NCI-H2081 (cell line): ENCODE data around the gene DTX2.
"Not testable (repeated sequence)": the region's sequence is repeated elsewhere in the genome, so short reads cannot be mapped to it uniquely, and the experiment has no call there.

Experiments used
- DNase-seq, 2 experiments: peaks; one replicate each; lab custom pipeline; 2025; lab: John Stamatoyannopoulos, UW

DTX2 gene

DNA sequence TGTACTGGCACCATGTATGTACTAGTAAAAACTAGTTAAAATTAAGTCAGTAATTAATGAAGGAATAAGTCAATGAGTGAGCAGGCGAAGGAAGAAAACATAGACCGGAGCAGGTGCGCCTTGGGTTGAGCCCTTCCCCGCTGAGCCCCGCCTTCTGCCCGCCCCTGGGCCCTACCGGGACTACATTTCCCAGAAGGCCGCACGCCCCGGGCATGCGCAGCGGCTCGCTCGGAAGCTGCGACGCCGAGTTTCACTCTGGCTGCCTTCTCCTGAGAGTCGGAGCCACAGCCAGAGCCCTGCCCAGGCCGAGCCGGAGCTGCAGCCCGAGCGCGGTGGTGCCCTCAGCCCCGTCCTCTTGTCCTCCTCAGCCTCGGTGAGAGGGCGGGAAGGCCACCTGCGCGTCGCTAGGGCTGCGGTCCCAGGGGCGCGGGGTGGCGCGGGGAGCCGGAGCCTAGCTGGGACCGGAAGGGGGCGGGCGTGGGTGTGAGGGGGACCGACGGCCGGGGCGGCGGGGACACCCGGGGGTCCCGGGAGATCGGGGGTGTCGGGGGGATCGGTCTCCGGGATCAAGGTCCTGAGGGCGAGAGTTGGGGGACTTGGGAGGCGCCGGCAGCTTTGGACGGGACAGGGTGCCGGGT, at the start of gene DTX2:
Gene DTX2 (plus strand): TSS at position 246 of the 638 bp plus-strand sequence. CDS start 18,801 bp downstream, outside the sequence.
- DNase-seq = not testable (repeated sequence)

DNA sequence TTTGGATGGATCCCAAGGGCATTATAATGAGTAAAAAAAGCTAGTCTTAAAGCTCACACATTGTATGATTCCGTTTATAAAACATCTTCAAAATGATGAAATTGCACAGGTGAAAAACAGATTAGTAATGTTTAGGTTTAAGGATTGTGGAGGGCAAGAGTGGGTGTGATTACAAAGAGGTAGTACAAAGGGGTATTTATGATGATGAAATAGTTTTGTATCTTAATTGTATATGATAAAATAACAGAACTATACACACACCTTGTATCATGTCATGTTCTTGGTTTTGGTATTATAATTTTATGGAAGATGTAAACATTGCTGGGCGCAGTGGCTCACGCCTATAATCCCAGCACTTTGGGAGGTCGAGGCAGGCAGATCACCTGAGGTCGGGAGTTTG, 49.3 kb upstream of the DTX2 start:
- no peak for DNase-seq

- not testable (repeated sequence) for DNase-seq
Observed at GRCh38 chr7:76417654-76418310, 43.7 kb upstream of the DTX2 start.

DNA sequence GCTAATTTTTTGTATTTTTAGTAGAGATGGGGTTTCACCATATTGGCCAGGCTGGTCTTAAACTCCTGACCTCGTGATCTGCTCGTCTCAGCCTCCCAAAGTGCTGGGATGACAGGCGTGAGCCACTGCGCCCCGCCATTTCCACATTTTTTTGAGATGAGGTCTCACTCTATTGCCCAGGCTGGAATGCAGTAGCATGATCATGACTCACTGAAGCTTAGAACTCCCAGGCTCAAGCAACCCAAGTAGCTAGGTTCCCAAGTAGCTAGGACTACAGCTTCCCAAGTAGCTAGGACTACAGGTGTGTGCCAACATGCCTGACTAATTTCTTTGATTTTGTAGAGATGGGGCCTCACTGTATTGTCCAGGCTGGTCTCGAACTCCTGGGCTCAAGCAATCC, 40.4 kb upstream of the DTX2 start:
- not testable (repeated sequence) for DNase-seq

- DNase-seq = no peak
Observed at GRCh38 chr7:76423666-76424412, 37.7 kb upstream of the DTX2 start.

DNA sequence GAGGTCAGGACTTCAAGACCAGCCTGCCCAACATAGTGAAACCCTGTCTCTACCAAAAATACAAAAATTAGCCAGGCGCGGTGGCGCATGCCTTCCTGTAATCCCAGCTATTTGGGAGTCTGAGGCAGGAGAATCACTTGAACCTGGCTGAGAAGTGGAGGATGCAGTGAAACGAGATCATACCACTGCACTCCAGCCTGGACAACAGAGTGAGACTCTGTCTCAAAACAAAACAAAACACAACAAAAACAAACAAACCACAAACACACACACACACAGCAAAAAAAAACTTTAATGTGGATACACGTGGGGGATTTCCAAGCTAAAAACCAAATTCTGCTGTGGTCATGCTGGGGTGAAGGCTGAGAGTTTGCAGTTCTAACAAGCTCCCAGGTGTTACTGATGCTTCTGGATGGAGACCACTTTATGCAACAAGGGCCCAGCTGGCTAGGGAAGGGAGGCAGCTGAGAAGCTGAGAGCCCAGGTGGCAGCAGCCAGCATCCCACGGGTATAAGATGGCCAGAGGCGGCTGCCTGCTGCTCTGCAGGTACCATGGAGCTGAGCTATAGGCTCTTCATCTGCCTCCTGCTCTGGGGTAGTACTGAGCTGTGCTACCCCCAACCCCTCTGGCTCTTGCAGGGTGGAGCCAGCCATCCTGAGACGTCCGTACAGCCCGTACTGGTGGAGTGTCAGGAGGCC, 36.9 kb upstream of the DTX2 start, which contains the start of gene ZP3:
Gene ZP3 (plus strand): TSS at position 538 of the 699 bp plus-strand sequence. CDS start 15 bp downstream, at position 553.
- DNase-seq = no peak

GRCh38 chr7:76425156-76425555, 36.4 kb upstream of the DTX2 start:
- no peak for DNase-seq

DNA sequence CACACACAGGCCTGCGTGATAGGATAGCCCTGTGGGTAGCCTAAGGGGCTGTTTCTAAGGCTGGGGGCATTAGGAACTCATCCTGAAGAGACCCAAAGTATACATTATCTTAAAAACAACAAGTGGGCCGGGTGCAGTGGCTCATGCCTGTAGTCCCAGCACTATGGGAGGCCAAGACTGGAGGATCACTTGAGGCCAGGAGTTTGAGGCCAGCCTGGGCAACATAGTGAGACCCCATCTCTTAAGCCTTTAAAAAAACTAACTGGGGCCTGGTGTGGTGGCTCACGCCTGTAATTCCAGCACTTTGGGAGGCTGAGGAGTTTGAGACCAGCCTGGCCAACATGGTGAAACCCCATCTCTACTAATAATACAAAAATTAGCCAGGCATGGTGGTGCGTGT, 36.0 kb upstream of the DTX2 start:
- DNase-seq = not testable (repeated sequence)

DNA sequence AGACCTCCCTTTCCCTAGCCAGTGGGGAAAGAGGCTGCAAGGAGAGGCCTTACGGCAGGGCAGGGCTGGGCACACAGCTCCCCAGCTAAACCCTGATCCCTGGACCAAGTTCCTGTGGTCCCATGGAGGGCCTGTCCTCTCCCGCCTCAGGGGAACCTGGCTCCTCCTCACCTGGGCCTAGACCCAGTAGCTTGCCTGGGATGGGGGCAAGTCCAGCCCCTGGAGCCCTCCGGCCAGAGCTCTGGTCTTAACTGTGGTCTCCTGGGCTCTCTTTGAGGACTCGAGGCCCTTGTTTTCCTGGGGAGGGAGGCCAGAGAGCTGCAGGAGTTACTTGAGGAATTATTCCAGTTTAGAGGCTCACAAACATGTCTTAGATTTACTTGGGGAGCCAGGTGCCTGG, 35.3 kb upstream of the DTX2 start:
- no peak for DNase-seq

DNA sequence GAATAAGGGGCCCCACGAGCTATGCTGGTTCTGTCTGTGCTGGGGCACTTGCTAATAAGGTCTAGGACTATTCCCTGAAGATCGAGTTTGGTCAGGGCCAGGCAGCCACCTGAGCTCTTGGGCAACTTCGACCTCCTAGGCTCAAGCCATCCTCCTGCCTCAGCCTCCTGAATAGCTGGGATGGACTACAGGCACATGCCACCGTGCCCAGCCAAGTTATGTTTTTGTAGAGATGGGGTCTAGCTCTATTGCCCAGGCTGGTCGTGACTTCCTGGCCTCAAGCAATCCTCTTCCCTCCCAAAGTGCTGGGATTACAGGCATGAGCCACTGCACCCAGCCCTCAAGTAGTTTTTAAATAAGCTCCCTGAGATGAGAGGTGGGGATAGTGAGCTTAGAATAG, 33.9 kb upstream of the DTX2 start:
- no peak for DNase-seq

DNA sequence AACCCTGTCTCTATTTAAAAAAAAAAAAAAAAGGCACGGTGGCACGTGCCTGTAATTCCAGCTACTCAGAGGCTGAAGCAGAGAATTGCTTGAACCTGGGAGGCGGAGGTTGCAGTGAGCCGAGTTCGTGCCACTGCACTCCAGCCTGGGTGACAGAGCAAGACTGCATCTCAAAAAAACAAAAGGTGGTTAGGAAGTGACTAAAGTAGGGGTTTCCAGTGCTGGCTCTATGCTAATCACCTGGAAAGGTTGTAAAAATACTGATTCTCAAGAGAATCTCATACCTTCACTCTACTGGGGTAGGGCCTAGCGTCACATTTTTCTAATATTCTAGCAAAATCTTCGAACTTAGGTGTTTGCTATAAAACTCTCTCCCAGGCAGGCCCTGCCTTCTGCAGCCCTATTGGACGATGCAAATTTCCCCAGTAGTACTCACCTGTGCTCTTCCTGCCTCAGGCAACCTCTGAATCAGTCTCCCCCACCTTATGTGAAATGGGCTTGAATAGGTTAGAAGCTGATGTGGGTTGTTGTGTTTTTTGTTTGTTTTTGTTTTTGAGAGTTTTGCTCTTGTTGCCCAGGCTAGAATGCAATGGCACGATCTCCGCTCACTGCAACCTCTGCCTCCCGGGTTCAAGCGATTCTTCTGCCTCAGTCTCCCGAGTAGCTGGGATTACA, 33.2 kb upstream of the DTX2 start:
- no peak for DNase-seq

DNA sequence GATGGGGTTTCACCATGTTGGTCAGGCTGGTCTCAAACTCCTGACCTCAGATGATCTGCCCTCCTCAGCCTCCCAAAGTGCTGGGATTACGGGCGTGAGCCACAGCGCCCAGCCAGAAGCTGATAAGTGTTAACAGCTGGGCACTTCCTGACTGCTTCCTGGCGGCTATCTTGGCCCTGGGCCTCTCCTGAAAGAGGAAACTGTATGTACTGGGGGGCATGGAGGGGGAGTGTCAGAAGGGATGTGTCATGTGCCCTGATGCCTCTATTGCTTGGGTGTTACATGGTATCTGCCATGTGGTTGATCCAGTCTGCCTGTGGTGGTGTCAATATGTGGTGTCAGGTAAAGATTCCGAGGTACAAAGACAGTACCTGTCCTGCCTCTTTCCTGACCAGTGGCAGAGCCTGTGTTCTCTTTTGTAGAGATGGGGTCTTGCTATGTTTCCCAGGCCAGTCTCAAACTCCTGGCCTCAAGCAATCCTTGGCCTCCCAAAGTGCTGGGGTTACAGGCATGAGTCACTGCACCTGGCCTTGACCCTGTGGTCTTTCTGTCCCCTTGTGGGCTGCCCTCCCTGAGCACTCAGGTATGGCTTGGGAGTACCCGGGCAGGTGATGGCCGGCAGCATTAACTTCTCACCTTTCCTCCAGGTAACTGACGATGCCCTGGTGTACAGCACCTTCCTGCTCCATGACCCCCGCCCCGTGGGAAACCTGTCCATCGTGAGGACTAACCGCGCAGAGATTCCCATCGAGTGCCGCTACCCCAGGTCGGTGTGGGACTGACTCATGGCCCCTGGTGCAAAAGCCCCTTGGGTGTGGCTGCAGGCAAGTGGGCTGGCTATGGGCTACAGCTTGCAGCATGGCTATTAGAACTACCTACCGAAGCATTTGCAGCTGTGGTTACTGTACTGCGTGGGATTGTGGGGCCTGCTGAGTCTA, 32.4 kb upstream of the DTX2 start:
- DNase-seq = peak in 1 of 2 experiments; percentile 35

DNA sequence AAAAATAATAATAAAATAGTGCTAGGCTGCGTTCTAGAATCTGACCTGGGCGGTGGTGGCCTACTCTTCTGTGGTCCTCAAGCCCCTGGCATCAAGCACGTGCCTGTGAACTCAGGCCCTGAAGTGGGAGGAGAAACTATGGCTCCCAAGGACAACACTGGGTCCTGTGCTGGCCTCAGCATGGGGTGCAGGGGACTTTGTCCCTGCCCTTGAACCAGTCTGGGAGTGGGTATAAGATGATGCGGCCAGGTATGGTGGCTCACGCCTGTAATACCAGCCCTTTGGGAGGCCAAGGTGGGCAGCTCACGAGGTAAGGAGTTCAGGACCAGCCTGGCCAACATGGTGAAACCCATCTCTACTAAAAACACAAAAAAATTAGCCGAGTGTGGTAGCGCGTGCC, 31.3 kb upstream of the DTX2 start:
- DNase-seq = no peak

- no peak for DNase-seq
Observed at GRCh38 chr7:76430836-76431235, 30.7 kb upstream of the DTX2 start.

GRCh38 chr7:76437873-76438272, 23.6 kb upstream of the DTX2 start:
- peak; percentile 89 for DNase-seq

DNA sequence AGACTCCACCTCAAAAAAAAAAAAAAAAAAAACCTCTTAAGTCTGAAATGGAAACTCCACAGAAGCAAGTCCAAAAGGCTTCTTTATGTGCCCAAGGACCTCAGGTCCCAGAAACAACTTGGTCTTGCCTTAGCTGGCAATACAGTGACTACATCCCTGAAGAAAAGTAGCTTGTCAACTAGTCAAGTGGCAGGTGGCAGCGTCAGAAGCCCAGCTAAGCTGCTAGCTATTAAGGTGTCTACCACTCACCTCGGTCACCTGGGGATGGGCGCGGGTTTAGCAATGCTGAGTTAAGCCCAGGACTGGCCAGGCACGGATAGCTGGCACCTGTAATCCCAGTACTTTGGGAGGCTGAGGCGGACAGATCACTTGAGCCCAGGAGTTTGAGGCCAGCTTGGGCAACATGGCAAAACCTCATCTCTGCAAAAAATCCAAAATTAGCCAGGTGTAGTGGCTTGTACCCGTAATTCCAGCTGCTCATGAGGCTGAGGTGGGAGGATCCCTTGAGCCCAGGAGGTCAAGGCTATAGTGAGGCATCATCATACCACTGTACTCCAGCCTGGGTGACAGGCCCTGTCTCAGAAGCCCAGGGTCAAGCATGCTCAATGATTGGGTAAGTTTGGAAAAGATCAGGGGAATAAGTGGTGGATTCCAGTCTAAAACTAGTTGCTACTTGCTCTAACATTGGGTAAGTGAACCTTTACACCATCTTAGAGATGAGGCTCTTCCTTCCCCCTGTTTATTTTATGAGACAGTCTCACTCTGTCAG, 22.2 kb upstream of the DTX2 start:
- not testable (repeated sequence) for DNase-seq

GRCh38 chr7:76440404-76440803, 21.1 kb upstream of the DTX2 start:
- not testable (repeated sequence) for DNase-seq

- not testable (repeated sequence) for DNase-seq
Observed at GRCh38 chr7:76441792-76442191, 19.7 kb upstream of the DTX2 start.

GRCh38 chr7:76442664-76443446, 18.7 kb upstream of the DTX2 start:
- not testable (repeated sequence) for DNase-seq
